HEK293 (cell line): ENCODE data around the gene GNG12.

Source experiments
- BCL11B ChIP-seq: fragments of 450-650 bp; formaldehyde crosslinking; IDR thresholded peaks from 2 replicates; pipeline ENCODE4 v1.5.1; 2016; ENCODE audit warnings: low read depth, missing biosample characterization, missing genetic modification characterization
- ELK4 ChIP-seq: IDR thresholded peaks from 2 replicates; pipeline ENCODE4 v1.6.1; 2011; ENCODE audit warnings: mild to moderate bottlenecking, low read depth, low read length, borderline replicate concordance
- IKZF3 ChIP-seq: fragments of 450-650 bp; IDR thresholded peaks from 2 replicates; pipeline ENCODE4 v1.5.0; 2018; ENCODE audit warnings: missing biosample characterization, mild to moderate bottlenecking, missing genetic modification characterization, moderate library complexity
- MYNN ChIP-seq: fragments of 450-650 bp; formaldehyde crosslinking; IDR thresholded peaks from 2 replicates; pipeline ENCODE4 v1.5.1; 2016; ENCODE audit warnings: missing biosample characterization, missing genetic modification characterization, borderline replicate concordance
- PRDM6 ChIP-seq: fragments of 450-650 bp; formaldehyde crosslinking; IDR thresholded peaks from 2 replicates; pipeline ENCODE4 v1.5.1; 2017; ENCODE audit warnings: missing biosample characterization, missing genetic modification characterization
- SP2 ChIP-seq: fragments of 450-650 bp; formaldehyde crosslinking; IDR thresholded peaks from 2 replicates; pipeline ENCODE4 v1.5.1; 2016; ENCODE audit warnings: missing biosample characterization, missing genetic modification characterization
- TSHZ1 ChIP-seq: fragments of 450-650 bp; formaldehyde crosslinking; IDR thresholded peaks from 2 replicates; pipeline ENCODE4 v1.5.1; 2016; ENCODE audit warnings: missing biosample characterization, missing genetic modification characterization, borderline replicate concordance
- YY1 ChIP-seq: fragments of 450-650 bp; formaldehyde crosslinking; IDR thresholded peaks from 2 replicates; pipeline ENCODE4 v1.5.1; 2018; ENCODE audit warnings: missing biosample characterization, missing genetic modification characterization
- ZBTB20 ChIP-seq: fragments of 450-650 bp; formaldehyde crosslinking; IDR thresholded peaks from 2 replicates; pipeline ENCODE4 v1.5.1; 2016; ENCODE audit warnings: missing biosample characterization, missing genetic modification characterization
- ZBTB8A ChIP-seq: fragments of 450-650 bp; formaldehyde crosslinking; IDR thresholded peaks from 2 replicates; pipeline ENCODE4 v1.5.1; 2016; ENCODE audit warnings: missing biosample characterization, missing genetic modification characterization
- ZNF10 ChIP-seq: fragments of 450-650 bp; formaldehyde crosslinking; IDR thresholded peaks from 2 replicates; pipeline ENCODE4 v1.5.1; 2017; ENCODE audit warnings: missing biosample characterization, missing genetic modification characterization
- ZNF138 ChIP-seq: fragments of 450-650 bp; formaldehyde crosslinking; IDR thresholded peaks from 2 replicates; pipeline ENCODE4 v1.5.1; 2016; ENCODE audit warnings: missing biosample characterization, missing genetic modification characterization, borderline replicate concordance
- ZNF169 ChIP-seq: fragments of 450-650 bp; formaldehyde crosslinking; IDR thresholded peaks from 2 replicates; pipeline ENCODE4 v1.5.1; 2016; ENCODE audit warnings: missing biosample characterization, missing genetic modification characterization
- ZNF174 ChIP-seq: fragments of 450-650 bp; formaldehyde crosslinking; IDR thresholded peaks from 2 replicates; pipeline ENCODE4 v1.5.0; 2017; ENCODE audit warnings: missing biosample characterization, mild to moderate bottlenecking, missing genetic modification characterization
- ZNF214 ChIP-seq: fragments of 450-650 bp; formaldehyde crosslinking; IDR thresholded peaks from 2 replicates; pipeline ENCODE4 v1.5.1; 2017; ENCODE audit warnings: missing biosample characterization, mild to moderate bottlenecking, missing genetic modification characterization, borderline replicate concordance
- ZNF223 ChIP-seq: fragments of 450-650 bp; formaldehyde crosslinking; IDR thresholded peaks from 2 replicates; pipeline ENCODE4 v1.5.1; 2016; ENCODE audit warnings: missing biosample characterization, missing genetic modification characterization
- ZNF292 ChIP-seq: fragments of 450-650 bp; formaldehyde crosslinking; IDR thresholded peaks from 2 replicates; pipeline ENCODE4 v1.5.1; 2016; ENCODE audit warnings: low read depth, missing biosample characterization, missing genetic modification characterization, borderline replicate concordance
- ZNF354C ChIP-seq: fragments of 450-650 bp; formaldehyde crosslinking; IDR thresholded peaks from 2 replicates; pipeline ENCODE4 v1.5.1; 2016; ENCODE audit warnings: missing biosample characterization, missing genetic modification characterization, low read depth, borderline replicate concordance
- ZNF426 ChIP-seq: fragments of 450-650 bp; formaldehyde crosslinking; IDR thresholded peaks from 2 replicates; pipeline ENCODE4 v1.5.1; 2017; ENCODE audit warnings: missing biosample characterization, missing genetic modification characterization, mild to moderate bottlenecking, inconsistent platforms, moderate library complexity
- ZNF518A ChIP-seq: fragments of 450-650 bp; formaldehyde crosslinking; conservative IDR thresholded peaks from 2 replicates; pipeline ENCODE4 v1.5.1; 2016; ENCODE audit warnings: low read depth, missing biosample characterization, missing genetic modification characterization
- ZNF555 ChIP-seq: fragments of 450-650 bp; formaldehyde crosslinking; conservative IDR thresholded peaks from 2 replicates; pipeline ENCODE4 v1.5.1; 2017; ENCODE audit warnings: missing biosample characterization, mild to moderate bottlenecking, missing genetic modification characterization, inconsistent platforms
- ZNF623 ChIP-seq: fragments of 450-650 bp; formaldehyde crosslinking; IDR thresholded peaks from 2 replicates; pipeline ENCODE4 v1.5.1; 2016; ENCODE audit warnings: missing biosample characterization, missing genetic modification characterization
- ZNF639 ChIP-seq: fragments of 450-650 bp; formaldehyde crosslinking; IDR thresholded peaks from 2 replicates; pipeline ENCODE4 v1.5.1; 2016; ENCODE audit warnings: missing biosample characterization, missing genetic modification characterization
- ZNF660 ChIP-seq: fragments of 450-650 bp; IDR thresholded peaks from 2 replicates; pipeline ENCODE4 v1.5.1; 2018; ENCODE audit warnings: missing biosample characterization, mild to moderate bottlenecking, missing genetic modification characterization
- ZNF707 ChIP-seq: fragments of 450-650 bp; formaldehyde crosslinking; IDR thresholded peaks from 2 replicates; pipeline ENCODE4 v1.5.1; 2016; ENCODE audit warnings: missing biosample characterization, missing genetic modification characterization
- ZNF777 ChIP-seq: fragments of 450-650 bp; formaldehyde crosslinking; IDR thresholded peaks from 2 replicates; pipeline ENCODE4 v1.5.1; 2017; ENCODE audit warnings: missing biosample characterization, missing genetic modification characterization, borderline replicate concordance
- ZSCAN23 ChIP-seq: fragments of 450-650 bp; formaldehyde crosslinking; IDR thresholded peaks from 2 replicates; pipeline ENCODE4 v1.5.1; 2016; ENCODE audit warnings: missing biosample characterization, missing genetic modification characterization

The GNG12 gene

GRCh38 chr1:67831850-67832513 lies 1.3 kb downstream of the GNG12 start (continued):
- TF ChIP-seq ZNF518A (no peak), ZNF426 (tag by site-specific recombination) (no peak), BCL11B (tag by site-specific recombination) (peak; percentile 91; the same call in 1 of the 2 replicates), ZSCAN23 (tag by site-specific recombination) (peak; percentile 81), ZNF223 (no peak), IKZF3 (tag by site-specific recombination) (peak; percentile 99), ZNF555 (tag by site-specific recombination) (no peak), ZNF707 (no peak), ZNF10 (tag by site-specific recombination) (peak; percentile 96), ELK4 (no peak), ZBTB20 (tag by site-specific recombination) (peak; percentile 63), ZNF623 (tag by site-specific recombination) (no peak), TSHZ1 (tag by site-specific recombination) (peak; percentile 68; the same call in 1 of the 2 replicates), ZNF292 (tag by site-specific recombination) (no peak), ZNF214 (tag by site-specific recombination) (no peak), SP2 (tag by site-specific recombination) (peak; percentile 79), PRDM6 (tag by site-specific recombination) (peak; percentile 80), ZBTB8A (tag by site-specific recombination) (peak; percentile 84), ZNF138 (tag by site-specific recombination) (no peak), YY1 (tag by site-specific recombination) (peak; percentile 82), ZNF639 (peak; percentile 67), ZNF169 (tag by site-specific recombination) (no peak), ZNF174 (tag by site-specific recombination) (no peak), MYNN (tag by site-specific recombination) (0 out of 2 replicates have a peak, but pooled peaks have one; percentile 15), ZNF660 (peak; percentile 88), ZNF777 (no peak), ZNF354C (no peak)
